ENCODE measurements around the gene FAM200C.

DNA sequence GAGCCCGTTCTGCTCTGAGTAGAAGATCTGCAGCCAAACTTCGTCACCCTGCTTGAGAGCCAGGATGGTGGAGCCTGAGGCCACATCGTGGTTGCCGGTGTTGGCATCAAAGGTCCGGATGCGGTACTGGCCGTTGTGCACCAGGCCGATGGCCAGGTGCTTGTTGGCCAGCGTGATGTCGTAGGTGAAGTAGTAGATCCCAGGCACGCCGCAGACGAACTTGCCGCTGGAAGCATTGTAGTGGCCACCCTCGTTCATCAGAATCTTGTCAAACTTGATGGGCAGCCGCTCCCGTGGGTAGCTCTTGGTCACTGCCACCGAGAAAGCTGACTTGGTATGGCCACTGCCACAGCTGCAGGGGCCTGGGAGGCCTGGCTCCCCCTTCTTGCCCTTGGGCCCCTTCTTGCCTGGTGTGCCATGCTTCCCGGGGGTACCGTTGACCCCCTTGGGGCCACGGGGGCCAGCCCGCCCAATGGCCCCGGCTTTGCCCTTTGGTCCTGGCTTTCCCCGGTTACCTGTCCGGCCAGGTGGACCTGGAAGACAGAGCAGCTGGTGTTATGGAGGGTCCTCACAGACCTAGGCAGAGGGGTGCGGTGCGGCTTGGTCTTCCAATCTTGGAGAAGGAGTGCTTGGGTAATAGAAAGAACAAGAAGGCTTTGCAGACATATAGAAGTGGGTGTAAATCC is 50.5 kb downstream of the FAM200C start:
- TF ChIP-seq, protein P1, sequence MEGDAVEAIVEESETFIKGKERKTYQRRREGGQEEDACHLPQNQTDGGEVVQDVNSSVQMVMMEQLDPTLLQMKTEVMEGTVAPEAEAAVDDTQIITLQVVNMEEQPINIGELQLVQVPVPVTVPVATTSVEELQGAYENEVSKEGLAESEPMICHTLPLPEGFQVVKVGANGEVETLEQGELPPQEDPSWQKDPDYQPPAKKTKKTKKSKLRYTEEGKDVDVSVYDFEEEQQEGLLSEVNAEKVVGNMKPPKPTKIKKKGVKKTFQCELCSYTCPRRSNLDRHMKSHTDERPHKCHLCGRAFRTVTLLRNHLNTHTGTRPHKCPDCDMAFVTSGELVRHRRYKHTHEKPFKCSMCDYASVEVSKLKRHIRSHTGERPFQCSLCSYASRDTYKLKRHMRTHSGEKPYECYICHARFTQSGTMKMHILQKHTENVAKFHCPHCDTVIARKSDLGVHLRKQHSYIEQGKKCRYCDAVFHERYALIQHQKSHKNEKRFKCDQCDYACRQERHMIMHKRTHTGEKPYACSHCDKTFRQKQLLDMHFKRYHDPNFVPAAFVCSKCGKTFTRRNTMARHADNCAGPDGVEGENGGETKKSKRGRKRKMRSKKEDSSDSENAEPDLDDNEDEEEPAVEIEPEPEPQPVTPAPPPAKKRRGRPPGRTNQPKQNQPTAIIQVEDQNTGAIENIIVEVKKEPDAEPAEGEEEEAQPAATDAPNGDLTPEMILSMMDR (IDR thresholded peaks at IDR 0.05), result no peak
- TF ChIP-seq EZH2phosphoT487 (IDR thresholded peaks at IDR 0.05) (no peak), EZH2 (IDR thresholded peaks at IDR 0.05) (no peak)

Measured in neural progenitor cell (in vitro differentiated cells).